ENCODE results near the gene FOLR3.

The FOLR3 gene

DNA sequence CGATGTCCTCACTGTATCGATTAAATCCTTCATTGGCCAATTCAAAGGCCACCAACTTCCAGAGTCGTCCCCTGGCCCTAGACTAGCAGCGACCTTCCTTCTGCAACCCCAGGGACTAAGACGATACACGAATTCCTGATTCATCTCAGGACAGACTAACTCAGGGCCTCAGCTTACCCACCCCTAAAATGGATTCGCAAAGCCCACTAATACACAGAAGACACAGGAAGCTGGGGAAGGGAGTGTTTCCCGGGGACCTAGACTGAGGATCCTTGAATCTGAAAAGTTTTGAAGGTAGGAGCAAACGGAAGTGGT lies 32.9 kb upstream of the FOLR3 start:
- Histone ChIP-seq H3K9me3 (ENCODE audit: control insufficient read depth, insufficient read depth, low read depth, low read length) (no peaks in the 10 kb centered on the region), H3K4me3 (ENCODE audit: low read depth, low read length) (peak overlapping the region; percentile 87), H3K4me1 (ENCODE audit: control insufficient read depth, insufficient read depth, low read length) (no peaks in the 10 kb centered on the region), H3K27ac (ENCODE audit: extremely low read depth, low read depth, low read length) (peak overlapping the region; percentile 75), H3K36me3 (ENCODE audit: control insufficient read depth in 2 of 2, insufficient read depth in 1 of 2, low read length in 2 of 2) (peaks cover 0 to 49% of the 10 kb centered on the region in 2 experiments; a peak in 1 of 3 replicates)
- TF ChIP-seq MZF1 (tag by site-specific recombination; IDR thresholded peaks at IDR 0.05; ENCODE audit: borderline replicate concordance) = no peak
- TF ChIP-seq ZNF211 (tag by site-specific recombination; IDR thresholded peaks at IDR 0.05; ENCODE audit: low read depth) = no peak
- TF ChIP-seq ZNF776 (tag by site-specific recombination; IDR thresholded peaks at IDR 0.05; ENCODE audit: borderline replicate concordance) = no peak
- TF ChIP-seq, protein P1, sequence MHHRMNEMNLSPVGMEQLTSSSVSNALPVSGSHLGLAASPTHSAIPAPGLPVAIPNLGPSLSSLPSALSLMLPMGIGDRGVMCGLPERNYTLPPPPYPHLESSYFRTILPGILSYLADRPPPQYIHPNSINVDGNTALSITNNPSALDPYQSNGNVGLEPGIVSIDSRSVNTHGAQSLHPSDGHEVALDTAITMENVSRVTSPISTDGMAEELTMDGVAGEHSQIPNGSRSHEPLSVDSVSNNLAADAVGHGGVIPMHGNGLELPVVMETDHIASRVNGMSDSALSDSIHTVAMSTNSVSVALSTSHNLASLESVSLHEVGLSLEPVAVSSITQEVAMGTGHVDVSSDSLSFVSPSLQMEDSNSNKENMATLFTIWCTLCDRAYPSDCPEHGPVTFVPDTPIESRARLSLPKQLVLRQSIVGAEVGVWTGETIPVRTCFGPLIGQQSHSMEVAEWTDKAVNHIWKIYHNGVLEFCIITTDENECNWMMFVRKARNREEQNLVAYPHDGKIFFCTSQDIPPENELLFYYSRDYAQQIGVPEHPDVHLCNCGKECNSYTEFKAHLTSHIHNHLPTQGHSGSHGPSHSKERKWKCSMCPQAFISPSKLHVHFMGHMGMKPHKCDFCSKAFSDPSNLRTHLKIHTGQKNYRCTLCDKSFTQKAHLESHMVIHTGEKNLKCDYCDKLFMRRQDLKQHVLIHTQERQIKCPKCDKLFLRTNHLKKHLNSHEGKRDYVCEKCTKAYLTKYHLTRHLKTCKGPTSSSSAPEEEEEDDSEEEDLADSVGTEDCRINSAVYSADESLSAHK (tag by site-specific recombination; IDR thresholded peaks at IDR 0.05) = no peak
- TF ChIP-seq ZNF426 (tag by site-specific recombination; IDR thresholded peaks at IDR 0.05) = no peak
- ChIA-PET POLR2A (interaction anchor here (1.0 to 1.5 kb wide), 2 partner anchors 10 to 11 kb away, joined by 3 to 4 read pairs; partner anchors contain the start of gene ANAPC15), CTCF (interaction anchor here (0.7 to 3.2 kb wide), 5 partner anchors 10 to 328 kb away, joined by 3 to 18 read pairs (median 6); no protein-coding TSS in a partner anchor)

DNA sequence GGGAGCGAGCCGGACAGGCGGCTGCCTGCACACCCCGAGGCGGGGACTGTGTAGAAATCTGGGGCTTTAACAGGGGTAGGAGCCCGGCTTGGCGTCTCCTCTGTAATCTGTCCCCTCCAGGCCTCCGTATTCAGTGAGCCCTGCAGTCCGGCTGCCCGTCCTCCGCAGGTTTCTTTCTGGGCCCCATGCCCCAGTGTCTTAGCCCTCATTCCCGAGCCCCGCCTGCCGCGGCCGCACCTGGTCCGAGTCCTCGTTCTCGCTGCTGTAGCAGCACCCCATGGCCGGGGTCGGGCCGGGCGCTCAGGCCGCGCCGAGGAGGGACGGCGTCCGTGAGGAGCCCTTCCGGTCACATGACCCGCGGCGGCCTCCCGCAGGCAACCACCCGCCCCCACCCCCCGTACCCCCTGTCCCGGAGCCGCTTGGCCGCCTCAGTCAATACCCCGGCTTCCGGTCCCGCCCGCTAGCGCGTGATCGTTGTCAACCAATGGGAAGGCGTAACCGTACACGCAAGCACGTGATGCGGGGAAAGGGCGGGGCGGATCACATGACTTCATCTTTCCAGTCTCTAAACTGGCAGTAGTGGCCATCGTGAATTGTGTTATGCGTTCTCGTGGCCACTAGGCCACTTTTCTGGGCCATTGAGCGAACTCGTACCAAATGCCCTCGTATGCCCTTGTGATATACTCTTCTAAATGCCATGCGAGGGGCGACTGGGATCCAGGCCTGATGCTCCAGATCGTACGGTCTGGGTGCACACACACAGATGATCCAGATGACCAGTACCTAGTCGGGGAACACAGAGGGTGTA lies 32.4 kb upstream of the FOLR3 start, which contains the start of gene LAMTOR1:
LAMTOR1 (minus strand) TSS at position 352 of the 808 bp plus-strand sequence; CDS start at position 279, 73 bp downstream.
- ChIA-PET POLR2A (interaction anchor here (1.0 to 1.5 kb wide), 2 partner anchors 9 to 12 kb away, joined by 3 to 4 read pairs; partner anchors contain the start of gene ANAPC15), CTCF (interaction anchor here (0.7 to 3.2 kb wide), 5 partner anchors 11 to 328 kb away, joined by 4 to 18 read pairs (median 6); no protein-coding TSS in a partner anchor)
- Histone ChIP-seq H3K9me3 (ENCODE audit: control insufficient read depth, insufficient read depth, low read depth, low read length) (no peaks in the 10 kb centered on the region), H3K4me3 (ENCODE audit: low read depth, low read length) (peak within 1 kb of the TSS; percentile 87), H3K36me3 (ENCODE audit: control insufficient read depth in 2 of 2, insufficient read depth in 1 of 2, low read length in 2 of 2) (peaks cover 0 to 46% of the 10 kb centered on the region in 2 experiments; a peak in 1 of 3 replicates), H3K27ac (ENCODE audit: extremely low read depth, low read depth, low read length) (peak within 1 kb of the TSS; percentile 75), H3K4me1 (ENCODE audit: control insufficient read depth, insufficient read depth, low read length) (no peaks in the 10 kb centered on the region)
- TF ChIP-seq KLF8 (tag by site-specific recombination; IDR thresholded peaks at IDR 0.05) (peak; percentile 63), KLF1 (tag by site-specific recombination; IDR thresholded peaks at IDR 0.05) (peak; percentile 72), SP3 (tag by site-specific recombination; IDR thresholded peaks at IDR 0.05) (peak; percentile 80), ZBTB8A (tag by site-specific recombination; IDR thresholded peaks at IDR 0.05) (peak; percentile 30; the same call in 1 of the 2 replicates), ZNF335 (tag by site-specific recombination; conservative IDR thresholded peaks at IDR 0.05) (peak; percentile 91), ZXDB (tag by site-specific recombination; IDR thresholded peaks at IDR 0.05) (peak; percentile 65), PATZ1 (tag by site-specific recombination; IDR thresholded peaks at IDR 0.05) (peak; percentile 91), KLF7 (tag by site-specific recombination; IDR thresholded peaks at IDR 0.05; ENCODE audit: borderline replicate concordance) (peak; percentile 76; the same call in 1 of the 2 replicates), GLIS1 (tag by site-specific recombination; IDR thresholded peaks at IDR 0.05) (peak; percentile 71), ZBTB48 (tag by site-specific recombination; IDR thresholded peaks at IDR 0.05) (0 out of 2 replicates have a peak, but pooled peaks have one; percentile 47), KLF9 (tag by site-specific recombination; IDR thresholded peaks at IDR 0.05; ENCODE audit: low read depth) (peak; percentile 87), ZNF366 (tag by site-specific recombination; conservative IDR thresholded peaks at IDR 0.05) (no peak), BCL11B (tag by site-specific recombination; IDR thresholded peaks at IDR 0.05; ENCODE audit: low read depth) (peak; percentile 32; the same call in 1 of the 2 replicates), SP2 (tag by site-specific recombination; IDR thresholded peaks at IDR 0.05) (peak; percentile 85), YY1 (tag by site-specific recombination; IDR thresholded peaks at IDR 0.05) (peak; percentile 35; the same call in 1 of the 2 replicates)
- TF ChIP-seq, protein P2, sequence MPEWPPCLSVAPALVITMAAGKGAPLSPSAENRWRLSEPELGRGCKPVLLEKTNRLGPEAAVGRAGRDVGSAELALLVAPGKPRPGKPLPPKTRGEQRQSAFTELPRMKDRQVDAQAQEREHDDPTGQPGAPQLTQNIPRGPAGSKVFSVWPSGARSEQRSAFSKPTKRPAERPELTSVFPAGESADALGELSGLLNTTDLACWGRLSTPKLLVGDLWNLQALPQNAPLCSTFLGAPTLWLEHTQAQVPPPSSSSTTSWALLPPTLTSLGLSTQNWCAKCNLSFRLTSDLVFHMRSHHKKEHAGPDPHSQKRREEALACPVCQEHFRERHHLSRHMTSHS (tag by site-specific recombination; IDR thresholded peaks at IDR 0.05) = no peak
- TF ChIP-seq, protein P3, sequence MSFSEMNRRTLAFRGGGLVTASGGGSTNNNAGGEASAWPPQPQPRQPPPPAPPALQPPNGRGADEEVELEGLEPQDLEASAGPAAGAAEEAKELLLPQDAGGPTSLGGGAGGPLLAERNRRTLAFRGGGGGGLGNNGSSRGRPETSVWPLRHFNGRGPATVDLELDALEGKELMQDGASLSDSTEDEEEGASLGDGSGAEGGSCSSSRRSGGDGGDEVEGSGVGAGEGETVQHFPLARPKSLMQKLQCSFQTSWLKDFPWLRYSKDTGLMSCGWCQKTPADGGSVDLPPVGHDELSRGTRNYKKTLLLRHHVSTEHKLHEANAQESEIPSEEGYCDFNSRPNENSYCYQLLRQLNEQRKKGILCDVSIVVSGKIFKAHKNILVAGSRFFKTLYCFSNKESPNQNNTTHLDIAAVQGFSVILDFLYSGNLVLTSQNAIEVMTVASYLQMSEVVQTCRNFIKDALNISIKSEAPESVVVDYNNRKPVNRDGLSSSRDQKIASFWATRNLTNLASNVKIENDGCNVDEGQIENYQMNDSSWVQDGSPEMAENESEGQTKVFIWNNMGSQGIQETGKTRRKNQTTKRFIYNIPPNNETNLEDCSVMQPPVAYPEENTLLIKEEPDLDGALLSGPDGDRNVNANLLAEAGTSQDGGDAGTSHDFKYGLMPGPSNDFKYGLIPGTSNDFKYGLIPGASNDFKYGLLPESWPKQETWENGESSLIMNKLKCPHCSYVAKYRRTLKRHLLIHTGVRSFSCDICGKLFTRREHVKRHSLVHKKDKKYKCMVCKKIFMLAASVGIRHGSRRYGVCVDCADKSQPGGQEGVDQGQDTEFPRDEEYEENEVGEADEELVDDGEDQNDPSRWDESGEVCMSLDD (tag by site-specific recombination; IDR thresholded peaks at IDR 0.05) = peak; percentile 72; the same call in 1 of the 2 replicates
- TF ChIP-seq, protein P4, sequence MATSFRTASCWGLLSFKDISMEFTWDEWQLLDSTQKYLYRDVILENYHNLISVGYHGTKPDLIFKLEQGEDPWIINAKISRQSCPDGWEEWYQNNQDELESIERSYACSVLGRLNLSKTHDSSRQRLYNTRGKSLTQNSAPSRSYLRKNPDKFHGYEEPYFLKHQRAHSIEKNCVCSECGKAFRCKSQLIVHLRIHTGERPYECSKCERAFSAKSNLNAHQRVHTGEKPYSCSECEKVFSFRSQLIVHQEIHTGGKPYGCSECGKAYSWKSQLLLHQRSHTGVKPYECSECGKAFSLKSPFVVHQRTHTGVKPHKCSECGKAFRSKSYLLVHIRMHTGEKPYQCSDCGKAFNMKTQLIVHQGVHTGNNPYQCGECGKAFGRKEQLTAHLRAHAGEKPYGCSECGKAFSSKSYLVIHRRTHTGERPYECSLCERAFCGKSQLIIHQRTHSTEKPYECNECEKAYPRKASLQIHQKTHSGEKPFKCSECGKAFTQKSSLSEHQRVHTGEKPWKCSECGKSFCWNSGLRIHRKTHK (tag by site-specific recombination; IDR thresholded peaks at IDR 0.05) = no peak

Measured in HEK293 (cell line).